NCI-H2227 (cell line): Measurements from ENCODE around the gene MIOS.

Source experiments
- DNase-seq: peaks from one replicate; lab custom pipeline; 2025; ENCODE audit not compliant: unreplicated experiment; lab: John Stamatoyannopoulos, UW

The MIOS gene

GRCh38 chr7:7581531-7582179 is 15.0 kb downstream of the MIOS start:
- DNase-seq = peak; percentile 77

GRCh38 chr7:7582596-7582995 is 15.9 kb downstream of the MIOS start:
- no peak for DNase-seq

GRCh38 chr7:7583731-7584130 is 17.0 kb downstream of the MIOS start:
- DNase-seq = no peak

GRCh38 chr7:7584653-7585052 is 18.0 kb downstream of the MIOS start:
- DNase-seq = no peak

GRCh38 chr7:7585241-7585928 is 18.7 kb downstream of the MIOS start:
- no peak for DNase-seq

GRCh38 chr7:7595451-7595850 is 28.8 kb downstream of the MIOS start:
- DNase-seq = peak; percentile 35

GRCh38 chr7:7596176-7596575 is 29.5 kb downstream of the MIOS start:
- no peak for DNase-seq

GRCh38 chr7:7607010-7607409 is 40.3 kb downstream of the MIOS start:
- DNase-seq = no peak

- DNase-seq = no peak
Observed at GRCh38 chr7:7609330-7609729, 42.6 kb downstream of the MIOS start.

- DNase-seq = no peak
Observed at GRCh38 chr7:7612519-7612918, 45.8 kb downstream of the MIOS start.

GRCh38 chr7:7613210-7613609 is 46.5 kb downstream of the MIOS start:
- DNase-seq = no peak

- DNase-seq = no peak
Observed at GRCh38 chr7:7614018-7614741, 47.5 kb downstream of the MIOS start.

- DNase-seq = no peak
Observed at GRCh38 chr7:7617550-7617949, 50.9 kb downstream of the MIOS start.

GRCh38 chr7:7618410-7618809 is 51.7 kb downstream of the MIOS start:
- no peak for DNase-seq

- DNase-seq = no peak
Observed at GRCh38 chr7:7620236-7620635, 53.6 kb downstream of the MIOS start.

- DNase-seq = no peak
Observed at GRCh38 chr7:7620644-7621210, 54.0 kb downstream of the MIOS start.

- DNase-seq = no peak
Observed at GRCh38 chr7:7628476-7628875, 61.8 kb downstream of the MIOS start.

- no peak for DNase-seq
Observed at GRCh38 chr7:7630626-7631329, 64.1 kb downstream of the MIOS start.

- no peak for DNase-seq
Observed at GRCh38 chr7:7639421-7639820, 72.7 kb downstream of the MIOS start.

GRCh38 chr7:7639847-7640220 is 73.2 kb downstream of the MIOS start:
- peak; percentile 59 for DNase-seq
